ENCODE data around the gene DIAPH2.

- no peak for TF ChIP-seq GATA3 (IDR thresholded peaks at IDR 0.05; ENCODE audit: low read depth, low read length)
- no peak for TF ChIP-seq GATA2 (IDR thresholded peaks at IDR 0.05; ENCODE audit: low read depth, low read length)
Measured at GRCh38 chrX:97524340-97524739, 839.7 kb downstream of the DIAPH2 start.

Data from SH-SY5Y (cell line).